Muscle of leg (tissue), 16 donors: Measurements from ENCODE around the gene SUMF1. TPM values are rescaled to one million over a fixed set of nuclear protein-coding genes. Genes with fewer than 3 reads are reported as not detected.

ENCODE experiments used
- DNase-seq: peaks from one replicate; pipeline ENCODE4 v3.0.0; 2013
- H3K27ac ChIP-seq: one replicate; pipeline ENCODE4 v1.5.1; 2013; ENCODE audit warnings: mild to moderate bottlenecking, low read length, control low read depth
- H3K27me3 ChIP-seq: one replicate; pipeline ENCODE4 v1.6.1; 2013; ENCODE audit warnings: low read length; ENCODE audit not compliant: control insufficient read depth, insufficient read depth
- H3K36me3 ChIP-seq: one replicate; pipeline ENCODE4 v1.6.1; 2013; ENCODE audit warnings: low read length; ENCODE audit not compliant: control insufficient read depth, insufficient read depth
- H3K4me1 ChIP-seq: one replicate; pipeline ENCODE4 v1.6.1; 2013; ENCODE audit warnings: low read length; ENCODE audit not compliant: control insufficient read depth, insufficient read depth
- H3K4me3 ChIP-seq: one replicate; pipeline ENCODE4 v1.5.1; 2013; ENCODE audit warnings: low read length, control low read depth
- H3K9me3 ChIP-seq: replicated peaks from 2 replicates; pipeline ENCODE4 v1.6.1; 2013; ENCODE audit warnings: low read depth, low read length; ENCODE audit not compliant: control insufficient read depth
- WGBS: methylation state at CpG from one replicate; pipeline ENCODE4 v1.1.5; 2013; ENCODE audit warnings: missing lambda C conversion rate; ENCODE audit not compliant: insufficient coverage; 5-methylcytosine and 5-hydroxymethylcytosine counted together
- long read RNA-seq, 11 donors: transcript quantifications; one replicate each; lab custom pipeline, GENCODE V29; 2026
- polyA plus RNA-seq, 8 donors: library from polyadenylated mRNA; unstranded; fragments of 120-200 nt; gene quantifications; one replicate each; pipeline versions ENCODE4 v1.2.1 to v1.2.3, GENCODE V29; 2013; ENCODE audit warnings: inconsistent platforms in 1 of 8, low replicate concordance in 1 of 8; ENCODE audit not compliant: insufficient read length in 8 of 8, insufficient read depth in 1 of 8
- total RNA-seq: library from RNA; stranded (reverse); fragments of 120-200 nt; gene quantifications from one replicate; pipeline ENCODE4 v1.2.4, GENCODE V29; 2013

The SUMF1 gene
- total RNA-seq (26.1 TPM), polyA plus RNA-seq (10 to 100 TPM; 14.4 to 26.2 (median 17.0) TPM)
- long read RNA-seq, donor 1, partial matches to known transcripts: 0 of 4 reads
- long read RNA-seq, donor 1, other reads (novel, unspliced or antisense): 0 of 4 reads
- long read RNA-seq, donor 2: 0 reads
- long read RNA-seq, donor 3, transcript SUMF1-201 (9 exons, 2,159 nt): major isoform, 12 of 12 reads
- long read RNA-seq, donor 3, partial matches to known transcripts: 0 of 12 reads
- long read RNA-seq, donor 3, other reads (novel, unspliced or antisense): 0 of 12 reads
- long read RNA-seq, donor 4, partial matches to known transcripts: 0 of 15 reads
- long read RNA-seq, donor 4, other reads (novel, unspliced or antisense): 11 of 15 reads
- long read RNA-seq, donor 5, transcript SUMF1-201 (9 exons, 2,159 nt): major isoform, 17 of 414 reads
- long read RNA-seq, donor 5, partial matches to known transcripts: 384 of 414 reads
- long read RNA-seq, donor 5, other reads (novel, unspliced or antisense): 11 of 414 reads
- long read RNA-seq, donor 6, transcript SUMF1-201 (9 exons, 2,159 nt): major isoform, 9 of 58 reads
- long read RNA-seq, donor 6, partial matches to known transcripts: 49 of 58 reads
- long read RNA-seq, donor 6, other reads (novel, unspliced or antisense): 0 of 58 reads
- long read RNA-seq, donor 7, transcript SUMF1-201 (9 exons, 2,159 nt): major isoform, 6 of 6 reads
- long read RNA-seq, donor 7, partial matches to known transcripts: 0 of 6 reads
- long read RNA-seq, donor 7, other reads (novel, unspliced or antisense): 0 of 6 reads
- long read RNA-seq, donor 8, partial matches to known transcripts: 0 of 11 reads
- long read RNA-seq, donor 8, other reads (novel, unspliced or antisense): 6 of 11 reads
- long read RNA-seq, donor 9, partial matches to known transcripts: 0 of 1 reads
- long read RNA-seq, donor 9, other reads (novel, unspliced or antisense): 0 of 1 reads
- long read RNA-seq, donor 10, transcript SUMF1-201 (9 exons, 2,159 nt): major isoform, 7 of 63 reads
- long read RNA-seq, donor 10, partial matches to known transcripts: 55 of 63 reads
- long read RNA-seq, donor 10, other reads (novel, unspliced or antisense): 0 of 63 reads
- long read RNA-seq, donor 11, transcript SUMF1-201 (9 exons, 2,159 nt): major isoform, 7 of 9 reads
- long read RNA-seq, donor 11, partial matches to known transcripts: 0 of 9 reads
- long read RNA-seq, donor 11, other reads (novel, unspliced or antisense): 0 of 9 reads

DNA sequence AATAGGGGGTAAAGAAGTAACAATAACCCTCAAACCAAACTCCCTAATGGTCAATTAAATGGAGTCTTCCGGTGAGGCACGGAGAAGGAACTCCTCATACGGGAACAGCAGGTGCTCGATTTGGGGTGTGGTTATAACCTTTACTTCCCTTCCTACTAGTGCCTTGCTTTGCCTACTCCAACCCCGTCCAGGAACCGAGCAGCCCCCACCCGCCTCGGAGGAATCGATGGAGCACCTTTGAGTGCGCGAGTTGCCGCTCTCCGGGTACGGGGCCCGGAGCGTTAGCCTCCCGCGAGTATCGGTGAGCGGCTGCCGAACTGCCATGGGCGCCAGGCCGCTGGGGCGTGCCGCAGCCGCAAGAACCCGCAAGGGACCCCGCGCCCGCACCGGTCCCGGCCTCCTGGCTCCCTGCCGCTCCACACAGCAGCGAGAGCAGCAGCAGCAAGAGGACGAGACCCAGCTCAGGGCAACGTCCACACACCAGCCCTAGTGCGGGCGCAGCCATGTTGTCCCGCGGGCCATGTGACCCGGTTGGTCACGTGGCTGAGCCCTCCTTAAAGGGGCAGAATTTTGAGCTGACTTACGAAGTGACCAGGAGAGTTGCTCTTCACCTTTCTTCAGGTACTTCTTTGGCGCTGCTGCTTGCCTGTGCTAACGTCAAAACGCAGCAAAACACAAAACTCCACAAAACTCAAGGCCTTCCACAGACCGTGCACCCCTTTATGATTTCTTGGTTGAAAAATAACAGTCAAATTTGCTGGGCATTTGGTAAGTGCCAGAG, at the start of gene SUMF1:
Gene SUMF1 (minus strand): TSS at position 529 of the 781 bp plus-strand sequence. CDS start 24 bp downstream, at position 505.
- no peaks in the 10 kb centered on the region for H3K9me3 ChIP-seq
- WGBS: 0% methylated on average over 39 of the region's 47 CpGs

DNA sequence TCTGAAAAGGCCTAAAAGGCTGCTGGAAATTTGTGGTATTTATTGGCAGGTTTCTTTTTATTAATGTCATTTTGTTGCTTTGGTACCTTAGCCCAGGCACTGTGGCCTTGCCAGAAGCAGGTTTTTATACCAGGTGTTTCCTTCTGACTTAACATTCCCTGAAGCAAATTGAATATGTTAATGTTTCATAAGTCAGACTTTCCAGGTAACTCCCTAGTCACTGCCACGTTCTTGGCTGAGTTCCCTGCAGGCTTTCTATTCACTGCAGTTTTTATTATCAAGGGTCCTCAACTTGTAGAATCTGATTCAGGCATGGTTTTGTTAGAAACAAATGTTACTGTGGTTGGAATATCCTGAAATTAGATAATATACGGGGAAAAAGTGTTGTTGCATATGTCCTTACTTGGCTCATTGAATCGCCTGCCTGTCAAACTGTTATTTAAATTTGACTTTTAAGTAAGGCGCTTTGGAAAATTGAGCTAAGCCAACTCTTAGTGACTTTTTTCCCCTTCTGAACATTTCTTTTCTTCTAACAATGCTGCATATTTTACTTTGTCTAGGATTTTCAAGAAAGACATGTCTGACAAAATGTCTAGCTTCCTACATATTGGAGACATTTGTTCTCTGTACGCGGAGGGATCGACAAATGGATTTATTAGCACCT, 49.0 kb upstream of the SUMF1 start:
- Histone ChIP-seq H3K27me3 (no peaks in the 10 kb centered on the region), H3K9me3 (no peaks in the 10 kb centered on the region), H3K4me1 (peaks cover 26% of the 10 kb centered on the region), H3K36me3 (peaks cover 2% of the 10 kb centered on the region), H3K4me3 (no peak overlapping the region), H3K27ac (peak overlapping the region; percentile 82)
- peak; percentile 73 for DNase-seq
- no CpG with 5 or more reads among the region's 7 CpGs for WGBS

More for the DNA sequence above, at the start of gene SUMF1:
- Histone ChIP-seq H3K27ac (peak within 1 kb of the TSS; percentile 60), H3K4me3 (peak within 1 kb of the TSS; percentile 76), H3K27me3 (no peaks in the 10 kb centered on the region), H3K36me3 (no peaks in the 10 kb centered on the region), H3K4me1 (peaks cover 4% of the 10 kb centered on the region)
- DNase-seq: peak; percentile 91

GRCh38 chr3:4514916-4515315, 47.8 kb upstream of the SUMF1 start:
- peaks cover 1% of the 10 kb centered on the region for H3K36me3 ChIP-seq
- no peak overlapping the region for H3K4me3 ChIP-seq
- no CpG with 5 or more reads among the region's 1 CpG for WGBS

GRCh38 chr3:4514321-4514720, 47.3 kb upstream of the SUMF1 start:
- 90% methylated on average over 3 of the region's 5 CpGs for WGBS
- Histone ChIP-seq H3K27me3 (no peaks in the 10 kb centered on the region), H3K4me1 (peaks cover 24% of the 10 kb centered on the region), H3K36me3 (no peaks in the 10 kb centered on the region), H3K27ac (no peak overlapping the region), H3K4me3 (no peak overlapping the region), H3K9me3 (no peaks in the 10 kb centered on the region)
- no peak for DNase-seq

More at GRCh38 chr3:4514916-4515315, 47.8 kb upstream of the SUMF1 start:
- Histone ChIP-seq H3K4me1 (peaks cover 24% of the 10 kb centered on the region), H3K27me3 (no peaks in the 10 kb centered on the region), H3K27ac (peak overlapping the region; percentile 82), H3K9me3 (no peaks in the 10 kb centered on the region)
- no peak for DNase-seq

GRCh38 chr3:4512895-4513616, 46.0 kb upstream of the SUMF1 start:
- 36% methylated on average over 7 of the region's 15 CpGs for WGBS

DNA sequence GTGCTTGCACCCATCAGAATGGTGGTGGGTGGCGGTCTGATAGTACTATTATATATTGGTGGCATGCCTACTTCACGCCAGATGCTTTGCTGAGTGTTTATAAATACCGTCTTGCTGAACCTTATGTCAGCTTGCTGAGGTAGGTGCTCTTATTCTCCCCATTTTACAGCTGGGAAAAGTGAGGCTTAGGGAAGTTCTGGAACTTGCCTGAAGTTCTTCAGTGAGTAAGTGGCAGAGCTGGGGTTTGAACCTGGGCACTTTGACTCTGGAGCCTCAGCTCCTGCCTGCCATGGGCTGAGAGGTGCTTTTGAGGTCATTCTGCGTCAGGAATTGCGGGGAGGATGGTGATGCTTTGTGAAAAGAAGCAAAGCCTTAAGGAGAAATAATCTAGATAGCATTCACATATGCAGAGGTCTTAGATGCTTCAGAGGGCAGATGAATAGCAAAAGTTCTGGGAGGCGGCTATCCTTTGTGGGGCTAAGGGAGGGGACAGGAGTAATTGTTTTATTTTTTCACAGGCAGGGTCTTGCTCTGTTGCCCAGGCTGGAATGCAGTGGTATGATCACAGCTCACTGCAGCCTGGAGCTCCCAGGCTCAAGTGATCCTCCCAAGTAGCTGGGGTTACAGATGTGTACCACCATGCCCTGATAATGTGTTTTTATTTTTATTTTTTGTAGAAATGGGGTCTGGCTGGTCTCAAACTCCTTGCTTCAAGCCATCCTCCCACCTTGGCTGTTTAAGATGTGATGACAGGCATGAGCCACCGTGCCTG, 44.6 kb upstream of the SUMF1 start:
- Histone ChIP-seq H3K27me3 (no peaks in the 10 kb centered on the region), H3K9me3 (no peaks in the 10 kb centered on the region), H3K27ac (no peak overlapping the region), H3K4me3 (no peak overlapping the region), H3K36me3 (no peaks in the 10 kb centered on the region), H3K4me1 (peaks cover 15% of the 10 kb centered on the region)
- WGBS: 75% methylated on average over 4 of the region's 7 CpGs
- DNase-seq: no peak

More at GRCh38 chr3:4512895-4513616, 46.0 kb upstream of the SUMF1 start:
- Histone ChIP-seq H3K9me3 (no peaks in the 10 kb centered on the region), H3K4me3 (no peak overlapping the region), H3K4me1 (peaks cover 19% of the 10 kb centered on the region), H3K27ac (peak overlapping the region; percentile 62), H3K36me3 (no peaks in the 10 kb centered on the region), H3K27me3 (no peaks in the 10 kb centered on the region)
- DNase-seq: peak; percentile 55

DNA sequence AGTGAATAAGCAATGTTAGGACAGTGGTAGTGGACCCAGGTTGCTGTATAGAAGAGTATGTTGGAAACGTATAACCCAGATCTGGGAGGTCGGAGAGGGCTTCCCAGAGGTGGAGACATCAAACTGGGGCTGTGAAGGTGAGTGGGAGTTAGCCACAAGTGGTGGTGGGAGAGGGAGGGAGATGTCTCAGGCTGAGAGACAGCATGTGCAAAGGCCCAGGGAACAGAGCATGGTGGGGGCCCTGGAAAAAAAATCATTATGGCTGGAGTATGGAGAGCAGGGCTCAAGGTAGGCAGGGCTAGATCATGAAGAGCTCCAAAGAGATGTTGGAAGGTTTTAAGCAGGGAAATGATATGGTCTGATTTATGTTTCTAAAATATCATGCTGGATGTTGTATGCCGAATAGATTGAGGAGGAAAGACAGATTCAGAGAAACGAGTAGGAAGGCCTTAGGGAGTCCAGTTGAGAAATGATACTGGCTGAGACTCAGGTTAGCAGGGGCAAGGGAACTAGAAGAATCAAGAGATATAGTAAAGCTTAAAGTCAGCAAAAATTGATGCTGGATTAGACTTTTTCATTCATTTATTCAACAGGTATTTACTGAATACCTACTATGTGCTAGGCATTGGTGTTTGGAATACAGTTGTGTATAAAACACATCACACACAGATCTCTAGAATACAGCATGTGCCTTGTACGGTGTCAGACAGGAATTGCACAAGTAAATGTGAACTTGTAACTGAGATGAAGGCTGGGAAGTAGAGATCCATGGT, 43.1 kb upstream of the SUMF1 start:
- Histone ChIP-seq H3K4me3 (no peak overlapping the region), H3K9me3 (no peaks in the 10 kb centered on the region), H3K4me1 (peaks cover 12% of the 10 kb centered on the region), H3K27ac (no peak overlapping the region), H3K27me3 (no peaks in the 10 kb centered on the region), H3K36me3 (no peaks in the 10 kb centered on the region)
- no peak for DNase-seq
- WGBS: 57% methylated on average over 4 of the region's 5 CpGs

DNA sequence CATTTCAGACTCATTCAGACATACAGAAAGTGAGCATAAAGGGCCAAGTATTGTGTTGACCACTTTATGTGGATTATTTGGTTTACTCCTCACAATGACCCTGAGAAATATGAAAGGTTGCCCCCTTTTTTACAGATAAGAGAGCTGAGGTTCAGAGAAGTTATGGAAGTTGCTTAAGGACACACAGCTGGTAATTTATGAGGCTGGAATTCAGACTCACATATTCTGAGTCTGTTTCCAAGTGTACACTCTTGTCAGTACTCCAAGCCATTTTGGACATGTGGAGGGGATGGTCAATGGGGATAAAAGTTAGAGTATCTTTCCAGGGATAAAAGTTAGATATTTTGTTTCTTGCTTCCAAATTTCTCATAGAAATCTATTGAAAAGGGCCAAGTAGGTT, 42.0 kb upstream of the SUMF1 start:
- Histone ChIP-seq H3K27ac (no peak overlapping the region), H3K36me3 (no peaks in the 10 kb centered on the region), H3K4me1 (peaks cover 20% of the 10 kb centered on the region), H3K4me3 (no peak overlapping the region), H3K27me3 (no peaks in the 10 kb centered on the region), H3K9me3 (no peaks in the 10 kb centered on the region)
- DNase-seq: peak; percentile 55
